DND-41 (cell line): ENCODE measurements around the gene EMC7.

Source experiments
- ATAC-seq: fragments of 200-7000 bp; cut with Tn5 transposase; 3 replicates; pipeline ENCODE4 v1.9.1; 2021; ENCODE audit warnings: low read depth; ENCODE audit not compliant: insufficient read depth
- DNase-seq: peaks from one replicate; pipeline ENCODE4 v3.0.0-alpha.2; 2020
- H2AFZ ChIP-seq: 2 replicates; pipeline ENCODE4 v1.6.0; 2012; ENCODE audit warnings: low read depth, low read length
- H3K27ac ChIP-seq: 2 replicates; pipeline ENCODE4 v1.5.1; 2012; ENCODE audit warnings: low read length, inconsistent platforms
- H3K27me3 ChIP-seq: fragments of 200-600 bp; sonication (generic); 2 replicates; pipeline ENCODE4 v1.6.0; 2012; ENCODE audit warnings: low read length, mild to moderate bottlenecking, inconsistent platforms; ENCODE audit not compliant: insufficient read depth, poor library complexity
- H3K36me3 ChIP-seq: 2 replicates; pipeline ENCODE4 v1.5.1; 2012; ENCODE audit warnings: low read length, inconsistent platforms; ENCODE audit not compliant: insufficient read depth
- H3K4me1 ChIP-seq: 2 replicates; pipeline ENCODE4 v1.5.1; 2012; ENCODE audit warnings: mild to moderate bottlenecking, low read length; ENCODE audit not compliant: insufficient read depth
- H3K4me2 ChIP-seq: 2 replicates; pipeline ENCODE4 v1.6.0; 2012; ENCODE audit warnings: mild to moderate bottlenecking, moderate library complexity, low read length, inconsistent platforms; ENCODE audit not compliant: insufficient read depth
- H3K4me3 ChIP-seq, 2 experiments: fragments of 200-600 bp in 1 of 2; shearing (Covaris generic) in 1 of 2; 2 replicates each; pipeline ENCODE4 v1.5.1; 2012 to 2016; ENCODE audit warnings: inconsistent platforms in 2 of 2, low read length in 2 of 2, mild to moderate bottlenecking in 2 of 2, low read depth in 1 of 2, moderate library complexity in 1 of 2
- H3K79me2 ChIP-seq: 2 replicates; pipeline ENCODE4 v1.6.0; 2012; ENCODE audit warnings: low read length, inconsistent platforms; ENCODE audit not compliant: insufficient read depth
- H3K9ac ChIP-seq: 2 replicates; pipeline ENCODE4 v1.6.0; 2012; ENCODE audit warnings: low read depth, mild to moderate bottlenecking, inconsistent platforms, low read length, moderate library complexity
- H3K9me3 ChIP-seq: 2 replicates; pipeline ENCODE4 v1.5.1; 2012; ENCODE audit warnings: low read length, moderate library complexity, mild to moderate bottlenecking, inconsistent platforms; ENCODE audit not compliant: insufficient read depth, severe bottlenecking
- H4K20me1 ChIP-seq: 2 replicates; pipeline ENCODE4 v1.6.0; 2012; ENCODE audit warnings: low read length; ENCODE audit not compliant: insufficient read depth
- CTCF ChIP-seq: IDR thresholded peaks from 2 replicates; pipeline ENCODE4 v1.5.1; 2012; ENCODE audit warnings: borderline replicate concordance, low read length, moderate library complexity, mild to moderate bottlenecking; ENCODE audit not compliant: poor library complexity, severe bottlenecking; ENCODE audit errors: extremely low read depth
- EZH2 ChIP-seq: IDR thresholded peaks from 3 replicates; pipeline ENCODE4 v1.6.1; 2012; ENCODE audit warnings: borderline replicate concordance, low read depth, mild to moderate bottlenecking, moderate library complexity, low read length, inconsistent platforms; ENCODE audit not compliant: severe bottlenecking

EMC7 gene

GRCh38 chr15:34106423-34106822 lies 4.8 kb upstream of the EMC7 start:
- no peak overlapping the region for H2AFZ ChIP-seq
- H4K20me1 ChIP-seq: no peaks in the 10 kb centered on the region
- no peaks in the 10 kb centered on the region for H3K9me3 ChIP-seq
- no peaks in the 10 kb centered on the region for H3K27me3 ChIP-seq
- H3K79me2 ChIP-seq: peaks cover 16% of the 10 kb centered on the region
- no peak for ATAC-seq
- H3K27ac ChIP-seq: no peak overlapping the region
- no peak overlapping the region for H3K4me3 ChIP-seq
- H3K4me2 ChIP-seq: no peak overlapping the region
- peaks cover 2% of the 10 kb centered on the region; the same call in 1 of the 2 replicates for H3K36me3 ChIP-seq
- no peak for DNase-seq
- H3K9ac ChIP-seq: no peak overlapping the region
- peaks cover 12% of the 10 kb centered on the region for H3K4me1 ChIP-seq
- no peak for TF ChIP-seq CTCF
- TF ChIP-seq EZH2: no peak

- Histone ChIP-seq H3K36me3 (peaks cover 5% of the 10 kb centered on the region; the same call in 1 of the 2 replicates), H2AFZ (peak overlapping the region; percentile 79), H4K20me1 (peaks cover 4% of the 10 kb centered on the region; the same call in 1 of the 2 replicates), H3K27me3 (no peaks in the 10 kb centered on the region), H3K9ac (peak overlapping the region; percentile 92), H3K9me3 (no peaks in the 10 kb centered on the region), H3K4me3 (peak overlapping the region; percentile 40 to 87), H3K4me1 (peaks cover 28% of the 10 kb centered on the region), H3K27ac (peak overlapping the region; percentile 76), H3K79me2 (peaks cover 56% of the 10 kb centered on the region), H3K4me2 (peak overlapping the region; percentile 65)
- no peak for TF ChIP-seq CTCF
- no peak for TF ChIP-seq EZH2
- ATAC-seq (peak; percentile 38; the same call in 2 of the 3 replicates), DNase-seq (no peak)
Observed at GRCh38 chr15:34102175-34102925, 688 bp upstream of the EMC7 start.

- Histone ChIP-seq H4K20me1 (peaks cover 4% of the 10 kb centered on the region; the same call in 1 of the 2 replicates), H3K79me2 (peaks cover 69% of the 10 kb centered on the region), H3K9ac (0 out of 2 replicates have a peak overlapping the region, but pooled peaks have one; percentile 92), H3K9me3 (no peaks in the 10 kb centered on the region), H3K36me3 (peaks cover 8% of the 10 kb centered on the region), H3K4me2 (peak overlapping the region; percentile 76), H3K4me1 (peaks cover 28% of the 10 kb centered on the region), H3K4me3 (peak overlapping the region in 1 of 2 experiments; percentile 87; a peak in 1 of 4 replicates), H2AFZ (no peak overlapping the region), H3K27ac (no peak overlapping the region), H3K27me3 (no peaks in the 10 kb centered on the region)
- TF ChIP-seq EZH2 (no peak), CTCF (no peak)
- ATAC-seq (no peak), DNase-seq (no peak)
Observed at GRCh38 chr15:34099914-34100313, 1.7 kb downstream of the EMC7 start.
